ENCODE data around the gene ARSB. TPM values are rescaled to one million over a fixed set of nuclear protein-coding genes. Genes with fewer than 3 reads are reported as not detected.

Gene ARSB
- total and polyA plus RNA-seq, 9 donors = 3.1 to 10.6 (median 7.6) TPM

DNA sequence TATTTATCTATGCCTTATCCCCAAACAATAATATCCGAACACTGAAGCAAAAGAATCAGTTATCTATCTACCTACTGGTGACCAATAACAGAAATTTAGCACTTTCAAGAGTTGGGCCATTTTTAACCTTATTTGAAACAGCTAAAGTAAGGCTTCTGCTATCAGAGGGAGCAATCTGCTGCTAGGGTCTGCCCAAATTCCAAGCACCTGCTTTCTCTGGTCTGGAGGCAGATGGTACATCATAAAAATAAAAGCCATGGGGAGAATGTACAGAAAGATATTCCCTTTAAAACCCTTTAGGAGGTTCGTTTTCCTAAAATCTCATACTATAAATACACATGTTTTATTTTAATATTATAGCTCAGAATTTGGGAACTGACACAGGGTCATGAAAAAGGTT is 37.7 kb upstream of the ARSB start:
- TF ChIP-seq EP300 (IDR thresholded peaks at IDR 0.05) (no peak), POLR2A (IDR thresholded peaks at IDR 0.05) (no peak)
- TF ChIP-seq, protein P1, sequence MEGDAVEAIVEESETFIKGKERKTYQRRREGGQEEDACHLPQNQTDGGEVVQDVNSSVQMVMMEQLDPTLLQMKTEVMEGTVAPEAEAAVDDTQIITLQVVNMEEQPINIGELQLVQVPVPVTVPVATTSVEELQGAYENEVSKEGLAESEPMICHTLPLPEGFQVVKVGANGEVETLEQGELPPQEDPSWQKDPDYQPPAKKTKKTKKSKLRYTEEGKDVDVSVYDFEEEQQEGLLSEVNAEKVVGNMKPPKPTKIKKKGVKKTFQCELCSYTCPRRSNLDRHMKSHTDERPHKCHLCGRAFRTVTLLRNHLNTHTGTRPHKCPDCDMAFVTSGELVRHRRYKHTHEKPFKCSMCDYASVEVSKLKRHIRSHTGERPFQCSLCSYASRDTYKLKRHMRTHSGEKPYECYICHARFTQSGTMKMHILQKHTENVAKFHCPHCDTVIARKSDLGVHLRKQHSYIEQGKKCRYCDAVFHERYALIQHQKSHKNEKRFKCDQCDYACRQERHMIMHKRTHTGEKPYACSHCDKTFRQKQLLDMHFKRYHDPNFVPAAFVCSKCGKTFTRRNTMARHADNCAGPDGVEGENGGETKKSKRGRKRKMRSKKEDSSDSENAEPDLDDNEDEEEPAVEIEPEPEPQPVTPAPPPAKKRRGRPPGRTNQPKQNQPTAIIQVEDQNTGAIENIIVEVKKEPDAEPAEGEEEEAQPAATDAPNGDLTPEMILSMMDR (IDR thresholded peaks at IDR 0.05) = no peak
- Histone ChIP-seq H3K36me3 (no peaks in the 10 kb centered on the region), H3K4me3 (no peak overlapping the region), H3K27ac (no peak overlapping the region), H3K27me3 (no peaks in the 10 kb centered on the region), H3K4me1 (ENCODE audit: insufficient read depth) (no peaks in the 10 kb centered on the region), H3K9me3 (no peaks in the 10 kb centered on the region)
- intact Hi-C loops (cut with DNase I) = loop anchor here in 3 of 4 donors (5.0 to 10.0 kb wide), 3 partner anchors 110 to 832 kb away; no protein-coding TSS in a partner anchor
- 87 to 93% (median 92%) methylated on average over 2 of the region's 2 CpGs for WGBS, 3 donors
- DNase-seq = no peak

DNA sequence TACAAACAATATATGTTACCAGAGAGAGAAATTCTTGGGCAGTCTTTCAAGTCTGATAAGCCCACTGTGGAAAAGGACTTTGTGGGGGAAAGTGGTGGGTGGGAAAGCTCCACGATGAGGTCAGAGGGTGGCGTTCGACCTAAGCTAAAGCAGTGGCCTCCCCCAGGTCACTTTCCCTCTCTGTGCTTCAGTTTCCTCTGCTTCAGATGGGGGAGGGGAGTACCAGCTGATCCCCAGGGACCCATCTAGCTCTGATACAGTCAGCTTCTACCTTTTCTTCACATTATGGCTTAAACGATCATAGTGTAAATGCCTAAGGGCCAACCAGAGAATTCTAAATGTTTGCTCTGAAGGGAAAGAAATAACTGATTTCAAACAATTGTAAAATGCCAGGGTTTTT is 36.6 kb upstream of the ARSB start:
- H3K27ac ChIP-seq = no peak overlapping the region
- no peaks in the 10 kb centered on the region for H3K36me3 ChIP-seq
- no peaks in the 10 kb centered on the region for H3K9me3 ChIP-seq
- no peaks in the 10 kb centered on the region for H3K4me1 ChIP-seq (ENCODE audit: insufficient read depth)
- intact Hi-C loops (cut with DNase I) = loop anchor here in 3 of 4 donors (5.0 to 10.0 kb wide), 3 partner anchors 111 to 833 kb away; no protein-coding TSS in a partner anchor
- WGBS, 3 donors = 34 to 42% (median 37%) methylated on average over 4 of the region's 4 CpGs
- H3K4me3 ChIP-seq = no peak overlapping the region
- H3K27me3 ChIP-seq = no peaks in the 10 kb centered on the region
- no peak for DNase-seq
- TF ChIP-seq, protein P1 (IDR thresholded peaks at IDR 0.05) = no peak
- TF ChIP-seq EP300 (IDR thresholded peaks at IDR 0.05) (no peak), POLR2A (IDR thresholded peaks at IDR 0.05) (no peak)

- TF ChIP-seq, protein P1 (IDR thresholded peaks at IDR 0.05) = peak; percentile 37 to 55 (median 50)
- TF ChIP-seq EP300 (IDR thresholded peaks at IDR 0.05) (no peak), POLR2A (IDR thresholded peaks at IDR 0.05) (no peak)
- Histone ChIP-seq H3K9me3 (no peaks in the 10 kb centered on the region), H3K4me3 (no peak overlapping the region), H3K4me1 (ENCODE audit: insufficient read depth) (no peaks in the 10 kb centered on the region), H3K27me3 (no peaks in the 10 kb centered on the region), H3K36me3 (no peaks in the 10 kb centered on the region), H3K27ac (no peak overlapping the region)
- peak; percentile 37 to 58 (median 50) for DNase-seq
- intact Hi-C loops (cut with DNase I) = loop anchor here in 3 of 4 donors (5.0 to 10.0 kb wide), 3 partner anchors 111 to 834 kb away; no protein-coding TSS in a partner anchor
- 17 to 27% (median 24%) methylated on average over 14 of the region's 14 CpGs for WGBS, 3 donors
Observed at GRCh38 chr5:79020861-79021561, 35.9 kb upstream of the ARSB start.

DNA sequence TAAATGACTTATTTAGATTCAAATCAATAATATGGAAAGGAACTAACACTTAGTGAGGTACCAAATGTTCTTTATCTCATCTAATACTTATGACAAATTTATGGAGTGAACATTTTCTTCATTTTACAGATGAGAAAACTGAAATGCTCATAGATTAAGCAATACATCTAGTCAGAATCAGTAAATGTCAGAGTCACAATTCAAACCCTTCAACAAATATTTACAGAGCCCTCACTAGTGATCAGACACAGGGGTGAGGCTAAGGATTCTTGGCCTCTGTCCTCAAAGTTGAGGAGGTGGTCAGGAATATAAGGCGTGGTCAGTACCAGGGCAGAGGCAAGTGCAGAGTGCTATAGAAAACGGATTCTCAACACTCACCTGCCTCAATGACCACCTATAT is 29.5 kb upstream of the ARSB start:
- no peak for DNase-seq
- Histone ChIP-seq H3K9me3 (no peaks in the 10 kb centered on the region), H3K4me3 (no peak overlapping the region), H3K27me3 (no peaks in the 10 kb centered on the region), H3K4me1 (ENCODE audit: insufficient read depth) (no peaks in the 10 kb centered on the region), H3K36me3 (no peaks in the 10 kb centered on the region), H3K27ac (no peak overlapping the region)
- 84 to 91% (median 89%) methylated on average over 2 of the region's 2 CpGs for WGBS, 3 donors
- intact Hi-C loops (cut with DNase I) = no loop called here
- TF ChIP-seq POLR2A (IDR thresholded peaks at IDR 0.05) (no peak), EP300 (IDR thresholded peaks at IDR 0.05) (no peak)
- TF ChIP-seq, protein P1 (IDR thresholded peaks at IDR 0.05) = no peak
